OCI-LY1 (cell line): ENCODE data around the gene SPOCD1.

ENCODE experiments used
- EZH2 ChIP-seq: fragments of 200-600 bp; sonication (generic), shearing (Covaris generic); IDR thresholded peaks from 2 replicates; pipeline ENCODE4 v1.8.0; 2017; ENCODE audit warnings: borderline replicate concordance, mixed run types, mild to moderate bottlenecking, antibody characterized with exemption, low read length, moderate library complexity, mixed read lengths
- TF ChIP-seq, protein P1 (sequence below): fragments of 200-600 bp; sonication (generic), shearing (Covaris generic); IDR thresholded peaks from 2 replicates; pipeline ENCODE4 v1.5.1; 2017; ENCODE audit warnings: mild to moderate bottlenecking, antibody characterized with exemption, low read length, moderate library complexity, mixed read lengths

DNA sequence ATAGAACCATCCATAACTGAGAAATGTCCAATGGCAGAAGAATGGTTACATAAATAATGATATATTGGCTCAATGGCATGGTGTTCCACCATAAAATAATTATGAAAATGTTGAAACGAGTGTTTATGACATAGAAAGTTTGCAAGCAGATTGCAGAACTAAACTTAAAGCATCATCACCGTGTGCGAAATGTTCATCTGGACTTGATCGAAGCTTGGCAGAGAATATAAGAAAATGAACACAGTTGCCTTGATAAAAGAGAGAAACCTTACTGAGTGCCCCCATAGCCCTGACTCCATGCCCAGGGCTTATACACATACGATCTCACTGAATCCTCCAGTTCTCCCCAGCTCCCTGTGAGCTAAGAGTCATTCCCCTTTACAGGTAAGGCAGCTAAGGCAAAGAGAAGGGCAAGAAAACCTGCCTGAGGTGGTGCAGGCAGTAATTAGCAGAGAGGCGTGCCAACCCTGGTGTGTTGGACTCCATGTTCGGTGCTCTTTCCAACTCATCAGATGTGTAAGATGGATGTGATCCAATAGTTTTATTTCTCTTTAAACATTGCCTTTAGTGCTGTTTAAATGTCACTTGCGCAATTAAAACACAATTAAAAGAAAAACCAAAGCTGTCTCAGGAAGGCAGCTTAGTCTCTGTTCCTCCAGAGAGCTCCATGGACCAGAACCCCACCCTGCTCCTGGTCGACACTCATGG lies 21.8 kb upstream of the SPOCD1 start:
- TF ChIP-seq, protein P1, sequence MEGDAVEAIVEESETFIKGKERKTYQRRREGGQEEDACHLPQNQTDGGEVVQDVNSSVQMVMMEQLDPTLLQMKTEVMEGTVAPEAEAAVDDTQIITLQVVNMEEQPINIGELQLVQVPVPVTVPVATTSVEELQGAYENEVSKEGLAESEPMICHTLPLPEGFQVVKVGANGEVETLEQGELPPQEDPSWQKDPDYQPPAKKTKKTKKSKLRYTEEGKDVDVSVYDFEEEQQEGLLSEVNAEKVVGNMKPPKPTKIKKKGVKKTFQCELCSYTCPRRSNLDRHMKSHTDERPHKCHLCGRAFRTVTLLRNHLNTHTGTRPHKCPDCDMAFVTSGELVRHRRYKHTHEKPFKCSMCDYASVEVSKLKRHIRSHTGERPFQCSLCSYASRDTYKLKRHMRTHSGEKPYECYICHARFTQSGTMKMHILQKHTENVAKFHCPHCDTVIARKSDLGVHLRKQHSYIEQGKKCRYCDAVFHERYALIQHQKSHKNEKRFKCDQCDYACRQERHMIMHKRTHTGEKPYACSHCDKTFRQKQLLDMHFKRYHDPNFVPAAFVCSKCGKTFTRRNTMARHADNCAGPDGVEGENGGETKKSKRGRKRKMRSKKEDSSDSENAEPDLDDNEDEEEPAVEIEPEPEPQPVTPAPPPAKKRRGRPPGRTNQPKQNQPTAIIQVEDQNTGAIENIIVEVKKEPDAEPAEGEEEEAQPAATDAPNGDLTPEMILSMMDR, result no peak
- TF ChIP-seq EZH2, result no peak
